Tracheal epithelial cell (primary cell): ENCODE measurements around the gene SLC9C1. TPM values are rescaled to one million over a fixed set of nuclear protein-coding genes. Genes with fewer than 3 reads are reported as not detected.

Experiments used
- total RNA-seq: library from RNA; depleted of rRNA; stranded (reverse); fragments of >200 nt; gene quantifications from 2 replicates; pipeline ENCODE4 v1.2.1, GENCODE V29; 2014

The SLC9C1 gene
- under 0.01 and 0.43 TPM in 2 replicates for total RNA-seq

DNA sequence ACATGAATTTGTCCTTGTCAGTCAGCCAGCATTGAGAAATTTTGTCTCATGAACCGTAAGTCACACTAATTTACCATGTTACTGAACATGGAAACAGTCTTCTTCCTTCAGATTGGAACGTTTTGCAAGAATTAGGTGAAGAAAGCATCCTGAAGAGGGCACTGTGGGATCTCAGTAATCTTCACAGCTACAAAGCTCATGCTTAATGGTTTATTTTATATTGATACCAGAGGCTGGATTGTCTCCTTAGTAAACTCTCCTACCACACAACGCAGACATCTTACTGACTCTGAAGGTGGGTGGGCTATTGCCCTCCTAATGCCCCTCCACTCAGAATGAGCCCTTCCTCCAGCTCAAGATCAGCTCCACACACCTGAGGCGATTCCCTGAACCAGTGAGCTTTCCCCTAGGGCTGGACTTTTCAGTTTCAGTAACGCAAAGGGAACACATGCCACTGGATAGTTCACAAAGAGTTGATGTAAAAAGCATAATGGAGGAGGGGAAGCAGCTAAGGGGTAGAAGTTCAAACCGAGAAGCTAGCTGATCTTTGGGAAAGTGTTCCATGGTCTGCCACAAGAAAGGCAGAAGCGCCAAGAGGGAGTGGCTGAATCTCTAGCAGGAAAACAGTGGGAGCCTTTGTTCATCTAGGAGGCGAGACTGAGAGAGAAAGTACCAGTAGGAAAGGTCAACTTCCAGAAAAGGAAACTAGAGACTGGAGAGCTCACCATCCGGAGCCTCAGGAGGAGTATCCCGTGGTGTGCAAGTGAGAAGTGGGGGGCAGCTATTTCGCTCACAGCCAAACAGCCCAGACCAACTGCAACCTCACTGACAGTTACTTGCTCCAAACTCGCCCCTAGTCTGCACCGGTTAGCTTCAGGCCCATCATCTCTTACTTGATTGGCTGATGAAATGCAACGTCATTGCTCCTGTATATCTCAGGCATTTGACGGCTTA is at the start of gene SLC9C1:
Gene SLC9C1, minus strand, starts transcription at position 849 of the 954 bp plus-strand sequence. CDS start 7,425 bp downstream, outside the sequence.

DNA sequence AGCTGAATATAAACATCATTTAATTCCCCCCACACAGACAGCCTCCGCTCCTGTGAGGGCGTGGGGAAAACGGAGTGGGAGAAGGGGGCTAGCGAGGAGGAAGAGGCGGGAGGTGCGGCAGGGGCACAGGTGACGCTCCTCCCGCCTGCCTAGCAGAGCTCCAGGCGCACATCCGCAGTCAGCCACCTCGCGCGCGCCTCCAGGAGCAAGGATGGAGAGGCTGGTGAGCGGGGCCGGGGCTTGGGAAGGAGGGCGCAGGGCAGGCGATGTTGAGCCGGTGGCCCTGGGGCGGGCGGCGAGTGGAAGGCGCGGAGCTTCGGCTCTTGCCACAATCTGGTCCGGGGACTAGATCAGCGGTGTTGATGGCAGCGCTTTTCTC is 39.0 kb upstream of the SLC9C1 start, which contains the start of gene CD200:
Gene CD200, plus strand, starts transcription at position 155 of the 379 bp plus-strand sequence. Its CDS starts 57 bp downstream, at position 212.

DNA sequence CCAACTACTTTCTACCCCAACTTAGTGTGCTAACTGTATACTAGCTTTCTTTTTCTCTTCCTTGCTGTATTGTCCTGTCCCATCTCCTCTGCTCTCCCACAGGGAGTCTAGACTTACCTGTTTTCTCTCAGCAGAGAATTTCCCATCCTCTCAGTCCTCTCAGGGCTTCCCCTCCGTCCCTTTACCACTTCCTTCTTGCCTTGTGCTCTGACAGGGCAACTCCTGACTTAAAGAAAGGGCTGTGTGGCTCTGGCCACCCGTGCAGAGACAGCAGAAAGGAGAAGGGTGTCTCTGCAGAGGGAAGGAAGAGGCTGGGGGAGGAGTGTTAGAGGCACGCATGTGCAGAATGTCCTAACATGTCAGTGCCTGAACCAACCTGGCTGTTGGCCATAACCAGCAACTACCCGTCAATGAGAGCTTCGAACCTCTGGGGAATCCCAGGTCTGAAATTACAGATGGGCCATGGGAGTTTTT is 161.0 kb downstream of the SLC9C1 start, which contains the start of gene GCSAM:
Gene GCSAM, minus strand, starts transcription at position 274 of the 474 bp plus-strand sequence. Its CDS starts 128 bp downstream, at position 146.

Other genes with a start within 250 kb of the SLC9C1 start
- gene C3orf52, start 207.8 kb downstream of the SLC9C1 start, total RNA-seq = 33.0 and 40.0 TPM in 2 replicates
- gene GCSAM, start 161.0 kb downstream of the SLC9C1 start, total RNA-seq = 0.48 and 0.85 TPM in 2 replicates
- under 0.01 and 1.7 TPM in 2 replicates for gene CD200, start 38.9 kb upstream of the SLC9C1 start, total RNA-seq
- gene BTLA, start 205.3 kb upstream of the SLC9C1 start, total RNA-seq = not detected in 2 replicates